Stimulated activated CD4-positive, alpha-beta T cell treated with anti-CD3 and anti-CD28 coated beads, Interleukin-1b, Interleukin-23, amount 100 ng/mL, for 4 hours (primary cell): Measurements from ENCODE around the gene IFT52.

Experiments used
- DNase-seq, 2 donors: peaks; one replicate each; pipeline ENCODE4 v3.0.0-alpha.2; 2020; ENCODE audit warnings: low read depth in 2 of 2

Gene IFT52, protein sequence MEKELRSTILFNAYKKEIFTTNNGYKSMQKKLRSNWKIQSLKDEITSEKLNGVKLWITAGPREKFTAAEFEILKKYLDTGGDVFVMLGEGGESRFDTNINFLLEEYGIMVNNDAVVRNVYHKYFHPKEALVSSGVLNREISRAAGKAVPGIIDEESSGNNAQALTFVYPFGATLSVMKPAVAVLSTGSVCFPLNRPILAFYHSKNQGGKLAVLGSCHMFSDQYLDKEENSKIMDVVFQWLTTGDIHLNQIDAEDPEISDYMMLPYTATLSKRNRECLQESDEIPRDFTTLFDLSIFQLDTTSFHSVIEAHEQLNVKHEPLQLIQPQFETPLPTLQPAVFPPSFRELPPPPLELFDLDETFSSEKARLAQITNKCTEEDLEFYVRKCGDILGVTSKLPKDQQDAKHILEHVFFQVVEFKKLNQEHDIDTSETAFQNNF

DNA sequence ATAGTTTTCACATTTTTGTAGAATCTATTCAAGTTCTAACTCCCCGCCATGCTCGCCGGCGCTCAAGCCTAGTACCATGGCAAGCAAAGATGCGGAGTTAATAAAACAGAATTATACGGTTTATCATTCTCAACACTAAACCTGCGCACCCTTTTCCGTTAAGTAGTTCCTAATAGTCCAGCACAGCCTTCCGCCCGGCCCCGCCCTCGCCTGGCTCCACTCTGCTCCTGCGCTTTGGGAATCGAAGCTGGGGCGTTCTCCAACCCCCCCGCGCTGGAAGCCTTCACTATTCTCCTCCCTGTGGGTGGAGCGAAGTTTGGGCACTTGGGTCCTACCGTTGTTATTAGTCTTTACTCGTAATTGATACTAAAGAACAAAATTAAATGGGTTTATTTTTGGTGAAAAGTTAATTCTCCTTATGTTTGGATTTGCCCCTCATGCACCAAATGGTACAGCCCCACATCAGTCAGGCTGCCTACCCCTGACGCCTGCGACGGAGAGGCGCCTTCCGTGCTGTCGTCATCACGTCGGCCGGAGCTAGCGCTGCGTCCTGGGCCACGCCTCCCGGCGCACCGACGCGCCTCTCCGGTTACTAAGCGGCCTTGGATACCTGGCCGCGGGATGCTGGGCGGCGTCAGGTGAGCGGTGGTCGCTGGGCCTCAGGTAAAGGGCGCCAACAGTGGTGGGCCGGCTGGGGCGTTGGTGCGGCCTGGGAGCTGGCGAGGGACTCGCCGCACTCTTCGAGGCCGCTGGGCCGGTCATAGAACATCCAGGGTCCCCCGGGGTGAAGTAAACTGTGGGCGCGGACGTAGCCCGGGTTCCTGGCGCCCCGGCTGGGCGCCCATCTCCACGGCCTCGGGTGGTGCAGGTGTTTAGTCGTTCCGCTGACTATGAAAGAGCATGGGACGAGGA, at the start of gene IFT52:
IFT52 (plus strand) TSS at position 546 of the 912 bp plus-strand sequence. CDS start 3,762 bp downstream, outside the sequence.
- peak; percentile 73 to 79 for DNase-seq

DNA sequence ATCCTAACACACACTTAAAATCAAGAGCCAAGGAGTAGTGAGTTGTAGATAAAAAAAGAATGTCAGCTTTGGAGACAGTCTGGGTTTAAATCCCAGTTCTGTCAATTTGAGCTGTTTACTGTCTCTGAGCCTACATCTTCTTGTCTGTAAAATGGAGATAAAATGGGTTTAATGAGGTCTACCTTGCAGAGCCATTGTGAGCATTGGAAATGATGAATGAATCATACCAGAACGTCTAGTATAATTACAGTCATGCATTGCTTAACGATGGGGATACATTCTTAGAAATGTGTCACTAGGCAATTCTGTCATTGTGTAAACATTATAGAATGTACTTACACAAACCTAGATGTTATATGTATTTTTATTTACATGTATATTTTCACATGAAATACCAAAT, 49.5 kb upstream of the IFT52 start:
- no peak for DNase-seq

DNA sequence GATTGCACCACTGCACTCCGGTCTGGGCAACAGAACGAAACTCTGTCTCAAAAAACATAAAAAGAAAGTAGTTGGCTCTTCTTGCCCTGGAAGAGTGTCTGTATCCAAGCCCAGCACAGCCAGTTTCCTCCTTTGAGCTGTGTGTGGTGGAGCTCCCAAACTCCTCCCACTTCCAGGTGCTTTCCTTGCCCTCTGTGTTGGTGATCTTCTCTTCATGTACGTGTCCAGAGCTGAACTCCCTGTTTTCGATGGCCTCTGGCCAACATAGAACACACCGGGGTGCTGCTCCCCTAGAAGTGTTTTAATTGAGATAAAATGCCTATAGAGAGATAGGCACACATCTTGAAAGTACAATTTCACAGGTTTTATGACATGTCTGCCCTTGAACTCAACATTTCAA, 48.6 kb upstream of the IFT52 start:
- no peak for DNase-seq

DNA sequence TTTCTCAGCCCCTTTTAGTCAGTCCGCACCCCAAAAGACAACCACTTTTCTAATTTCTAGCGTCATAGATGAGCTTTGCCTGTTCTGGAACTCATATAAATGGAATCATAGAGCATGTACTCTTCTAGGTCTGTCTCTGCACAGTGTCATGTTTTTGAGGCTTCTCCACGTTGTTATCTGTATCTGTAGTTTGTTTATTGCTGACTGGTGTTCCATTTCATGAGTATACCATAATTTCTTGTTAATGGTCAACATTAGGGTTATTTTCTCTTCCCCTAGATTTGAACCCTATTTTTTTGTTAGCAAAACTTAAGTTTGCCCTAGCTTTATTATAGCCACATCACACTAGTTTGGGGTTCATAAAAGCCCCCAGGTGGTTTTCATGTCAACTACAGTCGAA, 48.1 kb upstream of the IFT52 start:
- no peak for DNase-seq

DNA sequence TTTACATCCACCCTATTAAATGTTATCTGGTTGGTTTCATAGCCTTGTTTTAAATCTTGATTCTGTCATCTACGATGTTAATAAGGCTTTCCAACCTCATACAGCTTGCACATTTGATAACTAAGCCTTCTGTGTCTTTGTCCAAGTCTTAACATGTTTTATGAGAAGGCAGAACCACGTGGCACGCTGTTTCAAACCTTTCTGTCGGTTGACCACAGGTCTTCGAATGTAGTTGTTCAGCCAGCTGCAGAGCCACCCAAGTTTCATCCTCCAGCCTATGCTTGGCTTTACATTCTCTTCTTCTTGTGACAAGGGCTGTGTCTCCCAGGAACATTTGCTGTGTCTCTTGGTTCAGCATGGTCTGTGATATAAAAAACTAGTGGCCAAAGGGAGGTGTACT, 47.6 kb upstream of the IFT52 start:
- DNase-seq = no peak

DNA sequence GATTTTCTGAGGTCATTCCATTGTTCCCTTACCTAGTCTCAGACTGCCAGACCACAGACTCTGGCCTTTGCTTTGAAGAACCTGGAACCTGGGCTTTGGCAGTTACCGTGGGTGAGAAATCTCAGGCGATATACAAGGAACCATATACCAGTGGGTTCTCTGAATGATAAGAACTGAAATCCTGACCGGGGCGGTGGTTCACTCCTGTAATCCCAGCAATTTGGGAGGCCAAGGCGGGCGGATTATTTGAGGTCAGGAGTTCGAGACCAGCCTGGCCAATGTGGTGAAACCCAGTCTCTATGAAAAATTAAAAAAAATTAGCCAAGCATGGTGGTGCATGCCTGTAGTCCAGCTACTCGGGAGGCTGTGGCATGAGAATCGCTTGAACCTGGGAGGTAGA, 46.2 kb upstream of the IFT52 start:
- DNase-seq = no peak

DNA sequence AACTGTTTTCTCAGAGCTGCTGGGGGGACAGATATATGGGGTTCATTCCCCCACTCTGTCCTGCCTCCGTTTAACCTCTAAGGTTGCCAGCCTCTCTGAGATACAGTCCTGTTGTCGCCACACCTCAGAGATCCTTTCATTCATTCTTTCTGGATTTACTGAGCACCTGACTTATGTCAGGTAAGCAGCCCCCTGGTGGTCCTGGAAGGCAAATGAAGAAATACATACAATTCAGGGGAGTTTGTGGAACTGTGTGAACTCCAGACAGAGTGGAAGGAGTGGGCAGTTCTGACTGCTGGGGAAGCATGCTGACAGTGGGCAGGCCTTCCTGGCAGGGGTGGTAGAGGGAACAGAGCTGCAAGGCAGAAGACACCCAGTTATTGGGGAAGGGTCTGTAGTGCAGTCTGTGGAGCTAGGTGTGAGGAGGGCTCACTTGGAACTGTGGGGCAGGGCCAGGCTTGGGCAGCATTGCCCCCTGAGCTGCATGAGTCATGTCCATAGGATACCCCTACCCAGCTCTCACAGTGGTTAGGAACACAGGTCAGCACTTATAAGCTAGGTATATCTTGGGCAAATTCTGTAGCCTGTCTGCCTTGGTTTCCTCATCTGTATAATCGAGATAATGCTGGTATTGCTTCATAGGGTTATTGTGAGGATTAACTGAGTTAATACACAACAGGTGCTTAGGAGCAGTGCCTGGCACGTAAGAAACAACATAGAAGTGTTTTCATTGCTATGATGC, 44.7 kb upstream of the IFT52 start:
- DNase-seq = no peak

DNA sequence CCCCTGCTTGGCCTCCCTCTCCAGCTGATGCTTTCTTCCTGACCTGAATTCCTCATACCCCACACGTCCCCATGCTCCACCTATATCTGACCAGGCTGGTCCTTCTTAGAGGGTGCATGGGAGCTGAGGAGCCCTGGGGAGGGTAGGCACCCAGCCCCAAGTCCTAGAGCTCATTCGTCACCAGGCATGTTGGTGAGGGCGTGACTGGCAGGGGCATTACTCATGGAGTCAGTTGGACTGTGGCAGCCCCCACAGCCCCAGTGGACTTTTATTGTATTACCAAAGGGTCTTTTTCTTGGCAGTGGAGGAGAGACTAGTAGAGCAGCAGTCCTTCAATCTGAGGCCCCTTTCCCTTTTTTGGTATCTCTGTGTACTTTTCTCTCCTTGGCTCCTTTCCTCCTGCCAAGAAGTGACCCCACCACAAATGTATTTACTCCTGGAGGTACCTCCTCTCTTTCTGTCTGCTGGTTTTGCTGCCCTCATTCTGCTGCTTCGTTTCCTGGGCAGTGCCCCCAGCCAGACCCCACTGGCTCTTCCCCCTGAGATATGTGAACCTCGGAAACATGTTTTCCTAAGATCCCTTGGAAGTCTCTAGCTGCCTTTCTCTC, 42.4 kb upstream of the IFT52 start:
- no peak for DNase-seq

DNA sequence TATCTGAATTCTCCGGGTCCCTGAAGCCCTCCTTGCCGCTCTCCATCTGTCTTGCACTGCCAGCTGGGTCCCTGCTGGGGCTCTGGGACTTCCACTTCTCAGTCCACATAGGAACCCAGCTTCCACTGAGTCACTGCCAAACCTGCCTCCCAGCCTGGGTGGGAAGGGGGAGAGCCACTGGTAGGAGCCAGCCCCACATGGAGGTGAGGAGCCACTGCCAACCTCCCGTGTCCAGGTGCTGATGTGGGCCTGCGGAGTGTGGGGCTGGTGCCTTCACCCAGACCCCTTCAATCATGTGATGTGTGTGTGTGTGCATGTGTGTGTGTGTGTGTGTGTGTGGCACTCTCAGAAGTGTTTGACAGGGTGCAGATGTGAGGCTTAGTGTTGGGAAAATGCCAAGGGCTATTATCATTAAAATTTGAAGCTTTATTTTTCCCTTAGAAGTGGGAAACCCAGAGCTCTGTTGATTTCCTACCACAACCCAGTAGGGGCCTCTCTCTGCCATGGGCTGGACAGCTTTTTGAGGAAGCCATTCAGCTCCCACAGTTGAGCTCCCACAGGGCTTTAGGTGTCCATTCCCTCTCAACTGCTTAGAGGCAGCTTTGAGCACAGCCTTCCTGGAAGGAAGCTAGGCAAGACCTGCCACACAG, 41.2 kb upstream of the IFT52 start:
- no peak for DNase-seq

DNA sequence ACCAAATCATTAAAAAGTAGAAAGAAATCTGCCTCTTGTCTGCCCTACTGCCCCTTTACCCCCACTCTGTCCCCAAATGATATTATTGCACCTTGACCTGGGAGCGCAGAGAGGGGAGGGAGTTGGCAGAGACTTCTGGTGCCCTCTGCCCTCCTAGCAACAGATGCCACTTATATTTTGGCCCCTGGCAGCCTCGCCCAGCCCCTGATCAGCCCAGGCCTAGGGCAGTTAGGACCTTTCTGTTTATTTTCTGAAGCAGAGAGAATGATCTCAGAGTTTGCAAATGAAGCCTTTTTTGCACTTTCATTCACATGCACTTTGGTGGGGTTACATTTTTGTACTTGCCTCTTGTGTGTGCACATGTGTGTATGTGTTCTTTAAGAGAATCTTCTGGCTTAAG, 40.3 kb upstream of the IFT52 start:
- no peak for DNase-seq

DNA sequence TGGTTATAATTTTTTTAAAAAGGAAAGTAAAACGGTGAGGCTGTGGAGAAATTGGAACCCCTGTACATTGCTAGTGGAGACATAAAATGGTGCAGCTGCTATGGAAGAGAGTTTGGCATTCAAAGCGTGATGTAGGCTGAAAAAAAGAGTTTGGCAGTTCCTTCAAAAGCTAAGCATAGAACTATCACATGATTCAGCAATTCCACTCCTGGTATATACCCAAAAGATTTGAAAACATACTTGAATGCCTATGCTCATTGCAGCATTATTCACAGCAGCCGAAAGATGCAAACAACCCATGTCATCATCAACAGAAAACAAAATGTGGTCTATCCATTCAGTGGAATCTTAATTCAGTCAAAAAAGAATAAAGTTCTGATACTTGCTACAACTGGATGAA, 36.4 kb upstream of the IFT52 start:
- no peak for DNase-seq

DNA sequence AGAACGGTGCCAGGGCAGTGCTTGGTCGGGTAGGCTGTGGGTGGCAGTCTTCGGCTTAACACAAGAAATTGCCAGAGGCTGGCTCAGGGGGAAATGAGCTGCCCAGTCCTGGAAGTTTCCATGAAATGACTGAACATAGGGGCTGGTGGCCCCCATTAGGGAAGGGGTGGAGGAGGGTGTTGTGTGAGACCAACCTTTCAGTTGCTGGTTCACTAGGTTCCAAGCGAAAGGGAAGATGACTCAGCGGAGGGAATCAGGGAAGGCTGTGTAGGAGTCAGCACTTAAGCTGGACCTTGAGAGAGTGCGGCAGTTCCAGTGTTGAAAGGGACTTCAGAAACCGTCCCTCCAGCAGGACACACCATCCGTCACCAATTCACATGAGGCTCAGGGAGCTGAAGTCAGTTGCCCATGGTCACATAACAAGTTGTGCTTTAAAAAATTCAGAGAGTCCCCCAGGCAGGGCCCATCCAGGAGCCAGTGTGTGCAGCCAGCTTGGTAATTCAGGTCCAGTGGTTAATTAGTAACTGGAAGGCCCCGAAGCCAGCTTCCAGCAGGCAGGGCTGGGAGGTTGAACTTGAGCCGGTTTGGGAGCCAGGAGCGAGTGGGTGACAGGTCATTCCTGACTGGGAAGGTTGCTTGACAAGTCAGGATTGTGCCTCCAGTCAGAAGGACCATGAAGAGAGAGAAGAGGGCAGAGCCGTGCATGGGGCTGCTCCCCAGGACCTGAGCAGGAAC, 32.2 kb upstream of the IFT52 start, which contains the start of gene SGK2:
SGK2 (plus strand) TSS at position 616 of the 735 bp plus-strand sequence. CDS start 7,469 bp downstream, outside the sequence.
- DNase-seq = no peak

DNA sequence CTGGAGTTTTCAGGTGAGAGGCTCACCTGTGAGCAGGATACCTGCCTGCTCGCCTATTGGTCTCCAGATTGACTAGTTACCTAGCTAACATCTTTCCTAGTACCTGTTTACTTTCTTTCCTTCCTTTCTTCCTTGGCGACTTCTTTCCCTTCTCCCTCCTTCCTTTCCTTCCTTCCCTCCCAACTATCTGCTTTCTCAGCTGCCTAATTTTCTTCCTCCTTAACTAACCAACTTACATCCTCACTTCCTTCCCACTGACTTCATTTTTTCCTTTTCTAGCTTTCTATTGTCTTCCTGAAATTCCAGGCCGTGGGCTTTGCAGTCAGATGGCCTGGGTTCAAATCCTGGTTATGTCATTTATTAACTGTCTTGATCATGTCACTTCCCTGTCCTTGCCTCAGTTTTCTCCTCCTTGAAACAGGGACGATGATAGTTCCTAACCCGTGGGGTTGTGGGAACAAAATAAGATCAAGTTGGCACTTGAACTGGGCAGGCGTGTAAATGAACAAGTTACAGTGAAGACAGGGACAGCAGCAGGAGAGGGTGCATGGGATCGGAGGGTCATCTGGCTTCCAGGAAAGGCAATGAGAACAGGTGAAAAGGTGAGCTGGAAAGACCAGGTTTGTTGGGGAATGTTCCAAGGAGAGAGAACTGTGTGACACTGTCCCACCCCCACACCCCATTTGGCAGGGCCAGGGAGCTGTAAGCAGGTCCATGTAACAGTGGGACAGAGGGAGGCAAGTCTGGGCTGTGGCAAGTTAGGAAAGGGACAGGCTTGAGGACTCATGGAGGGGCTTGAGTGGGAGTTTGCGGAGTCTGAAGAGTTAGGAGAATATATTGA, 31.4 kb upstream of the IFT52 start:
- no peak for DNase-seq

DNA sequence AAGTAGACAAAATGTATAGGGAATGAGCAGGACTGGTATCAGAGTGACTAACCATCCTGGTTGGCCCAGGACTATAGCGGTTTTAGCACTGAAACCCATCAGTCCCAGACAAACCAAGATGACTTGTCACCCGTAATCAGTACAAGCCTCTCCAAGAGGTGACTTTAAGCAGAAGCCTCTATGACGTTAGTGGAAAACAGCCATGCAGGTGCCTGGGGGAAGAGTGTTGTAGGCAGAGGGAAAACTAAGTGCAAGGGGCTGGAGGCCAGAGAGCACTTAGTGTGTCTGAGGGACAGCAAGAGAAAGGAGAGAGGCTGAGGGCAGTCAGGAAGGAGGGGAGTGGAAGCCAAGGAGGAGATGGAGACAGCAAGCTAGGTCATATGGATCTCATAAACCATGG, 29.8 kb upstream of the IFT52 start:
- no peak for DNase-seq

DNA sequence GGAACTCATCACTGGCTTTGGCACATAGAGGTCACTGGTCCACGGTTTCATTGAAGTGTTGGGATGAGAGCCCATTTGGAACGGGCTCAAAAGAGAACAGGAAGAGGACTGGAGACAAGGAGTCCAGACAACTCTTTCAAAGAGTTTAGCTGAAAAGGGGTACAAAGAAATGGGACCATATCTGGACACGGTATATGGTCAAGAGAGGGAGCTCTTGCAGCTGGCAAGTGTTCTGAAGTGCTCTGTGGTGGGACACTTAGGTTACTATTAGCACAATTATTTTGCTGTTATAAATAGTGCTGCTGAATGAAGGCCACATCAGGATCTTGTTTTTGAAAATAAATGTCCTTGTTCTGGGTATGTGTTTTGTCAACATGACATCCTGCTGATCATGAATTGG, 27.3 kb upstream of the IFT52 start:
- no peak for DNase-seq

DNA sequence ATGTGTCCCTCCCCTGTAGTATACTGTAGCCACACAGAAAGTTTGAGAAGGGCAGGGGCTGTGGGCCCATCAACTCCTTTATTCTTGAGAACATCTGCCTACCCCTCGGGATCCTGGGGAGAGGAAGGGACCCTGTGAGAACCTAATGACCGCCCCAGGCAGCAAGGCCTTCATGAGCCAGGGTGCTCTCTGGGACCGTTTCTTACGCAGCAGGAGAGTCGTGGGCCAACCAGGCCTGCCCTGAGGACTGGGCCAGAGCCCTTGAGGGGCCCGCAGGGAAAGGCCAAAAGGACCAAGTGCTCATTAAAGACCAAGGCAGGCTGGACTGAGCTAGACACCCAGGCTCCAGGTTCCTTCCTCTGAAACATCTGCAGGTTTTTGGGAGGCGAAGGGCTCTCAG, 26.7 kb upstream of the IFT52 start:
- DNase-seq = no peak

DNA sequence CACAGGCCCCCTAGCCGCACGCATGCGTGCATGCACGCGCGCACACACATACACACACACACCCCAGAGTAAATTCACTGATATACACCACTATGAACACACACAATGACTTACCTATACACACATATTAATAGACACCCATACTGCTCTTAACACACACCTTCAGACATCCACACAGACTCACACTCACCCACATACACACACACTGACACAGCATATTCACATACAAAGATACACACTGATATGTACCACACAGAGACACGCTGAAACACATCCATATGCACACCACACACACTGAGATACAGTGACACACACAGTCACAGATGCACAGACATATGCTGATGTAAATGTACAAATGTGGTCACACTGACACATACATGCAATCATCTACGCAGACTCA, 26.3 kb upstream of the IFT52 start:
- DNase-seq = no peak

DNA sequence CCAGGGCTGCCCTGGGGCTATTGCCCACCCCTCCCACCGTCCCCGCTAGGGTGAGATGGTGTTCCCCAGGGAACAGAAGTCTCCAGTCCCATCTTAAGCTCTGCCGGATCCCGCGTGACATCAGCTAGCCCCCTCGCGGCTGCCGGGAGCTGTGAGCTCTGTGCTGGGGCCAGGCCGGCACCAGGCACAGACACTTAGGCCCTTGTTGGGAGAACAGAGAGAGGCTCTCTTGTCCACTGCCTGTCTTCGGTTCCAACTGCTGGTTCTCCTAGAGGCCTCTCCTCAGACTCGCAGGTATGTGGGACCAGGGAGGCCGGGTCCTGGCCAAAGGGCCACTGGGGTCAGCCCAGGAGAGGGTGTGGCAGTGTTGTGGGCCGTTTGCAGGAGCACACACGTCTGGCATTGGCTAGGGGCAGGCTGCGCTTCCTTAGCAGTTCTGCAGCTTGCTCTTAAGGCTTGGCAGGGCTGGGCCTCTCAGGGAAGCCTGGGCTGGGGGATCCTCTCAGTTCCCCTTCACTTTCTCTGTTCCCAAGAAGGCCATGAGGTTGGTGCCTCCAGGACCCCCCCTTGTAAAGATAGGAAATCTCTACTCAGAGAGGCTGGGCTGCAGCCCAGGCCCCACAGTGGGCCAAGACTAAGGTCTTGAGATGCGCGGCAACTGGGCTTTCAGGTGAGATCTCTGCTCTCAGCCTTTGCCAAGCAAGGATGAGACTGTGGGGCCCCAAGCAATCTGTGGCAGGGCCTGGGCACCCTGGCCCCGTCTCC, 25.6 kb upstream of the IFT52 start:
- DNase-seq = no peak

DNA sequence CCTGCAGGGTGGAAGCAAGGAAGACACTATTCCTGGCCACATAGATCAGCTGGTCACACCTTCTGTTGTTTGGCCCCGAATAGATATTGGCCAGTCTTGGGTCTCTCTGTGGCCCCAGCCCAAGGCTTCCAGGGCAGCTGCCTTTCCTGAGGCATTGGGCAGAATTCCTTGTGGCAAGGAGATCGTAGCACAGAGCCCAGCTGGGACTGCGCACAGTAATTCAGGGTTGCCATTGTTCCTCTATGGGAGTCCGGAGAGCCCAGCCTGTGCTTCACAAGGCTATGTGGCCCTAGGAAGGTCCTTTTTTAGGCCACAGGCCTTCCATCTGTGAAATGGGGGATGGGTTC, 25.0 kb upstream of the IFT52 start:
- DNase-seq = no peak
